GM23338 (cell line): ENCODE measurements around the gene TMEM150A. TPM values are rescaled to one million over a fixed set of nuclear protein-coding genes. Genes with fewer than 3 reads are reported as not detected.

Experiments
- ATAC-seq: fragments of 200-7000 bp; cut with Tn5 transposase; 3 replicates; pipeline ENCODE4 v1.9.1; 2020
- DNase-seq: peaks from one replicate; pipeline ENCODE4 v3.0.0-alpha.2; 2015; ENCODE audit warnings: low spot score
- H2AFZ ChIP-seq: fragments of 200-600 bp; sonication (generic); 2 replicates; pipeline ENCODE4 v1.8.0; 2016; ENCODE audit warnings: antibody characterized with exemption, mild to moderate bottlenecking, moderate library complexity
- H3F3A ChIP-seq: fragments of 200-600 bp; sonication (generic); replicated peaks from 2 replicates; pipeline ENCODE4 v1.8.0; 2017; ENCODE audit warnings: antibody characterized with exemption, mixed run types, low read depth
- H3K27ac ChIP-seq: fragments of 200-600 bp; sonication (generic); 2 replicates; pipeline ENCODE4 v1.6.1; 2016; ENCODE audit warnings: low read depth
- H3K27me3 ChIP-seq: fragments of 200-600 bp; sonication (generic); 2 replicates; pipeline ENCODE4 v1.8.0; 2016; ENCODE audit warnings: mild to moderate bottlenecking, mixed run types, moderate library complexity; ENCODE audit not compliant: insufficient read depth
- H3K36me3 ChIP-seq: fragments of 200-600 bp; sonication (generic); 2 replicates; pipeline ENCODE4 v1.8.0; 2016; ENCODE audit warnings: mild to moderate bottlenecking; ENCODE audit not compliant: insufficient read depth
- H3K4me1 ChIP-seq: fragments of 200-600 bp; sonication (generic); 2 replicates; pipeline ENCODE4 v1.8.0; 2016; ENCODE audit warnings: mild to moderate bottlenecking, moderate library complexity; ENCODE audit not compliant: insufficient read depth
- H3K4me2 ChIP-seq: fragments of 200-600 bp; sonication (generic); 2 replicates; pipeline ENCODE4 v1.7.1; 2017; ENCODE audit warnings: mixed run types
- H3K4me3 ChIP-seq: fragments of 200-600 bp; sonication (generic); 2 replicates; pipeline ENCODE4 v1.6.1; 2016; ENCODE audit warnings: mixed run types
- H3K79me2 ChIP-seq: fragments of 200-600 bp; sonication (generic); replicated peaks from 2 replicates; pipeline ENCODE4 v1.8.0; 2017; ENCODE audit warnings: mild to moderate bottlenecking; ENCODE audit not compliant: insufficient read depth
- H3K9me2 ChIP-seq: fragments of 200-600 bp; sonication (generic); 2 replicates; pipeline ENCODE4 v1.8.0; 2017; ENCODE audit not compliant: insufficient read depth
- H4K20me1 ChIP-seq: fragments of 200-600 bp; sonication (generic); replicated peaks from 2 replicates; pipeline ENCODE4 v1.8.0; 2017; ENCODE audit warnings: mild to moderate bottlenecking; ENCODE audit not compliant: insufficient read depth
- H3K27ac Mint-ChIP-seq: 2 replicates; pipeline ENCODE4 v1.8.0; 2020; ENCODE audit warnings: inconsistent platforms, mild to moderate bottlenecking, moderate library complexity, mixed read lengths
- H3K27me3 Mint-ChIP-seq: 3 replicates; pipeline ENCODE4 v1.8.0; 2022; ENCODE audit warnings: low read depth, mild to moderate bottlenecking, moderate library complexity, mixed read lengths, inconsistent platforms; ENCODE audit not compliant: insufficient read depth, poor library complexity
- H3K36me3 Mint-ChIP-seq: 3 replicates; pipeline ENCODE4 v1.8.0; 2021; ENCODE audit warnings: low read depth, mild to moderate bottlenecking, inconsistent platforms, moderate library complexity, mixed read lengths
- H3K4me1 Mint-ChIP-seq: 3 replicates; pipeline ENCODE4 v1.8.0; 2020; ENCODE audit warnings: mild to moderate bottlenecking, inconsistent platforms, mixed read lengths
- H3K4me3 Mint-ChIP-seq: 3 replicates; pipeline ENCODE4 v1.8.0; 2021; ENCODE audit warnings: moderate library complexity, mild to moderate bottlenecking, inconsistent platforms, mixed read lengths
- H3K9me3 Mint-ChIP-seq: 3 replicates; pipeline ENCODE4 v1.8.0; 2020; ENCODE audit warnings: moderate library complexity, mild to moderate bottlenecking, inconsistent platforms, mixed read lengths
- CREB1 ChIP-seq: fragments of 250-450 bp; sonication (Bioruptor Pico); IDR thresholded peaks from 2 replicates; pipeline ENCODE4 v1.5.0; 2020; ENCODE audit warnings: low read depth, mild to moderate bottlenecking, moderate library complexity
- EZH2 ChIP-seq: fragments of 200-600 bp; sonication (generic); IDR thresholded peaks from one replicate; pipeline ENCODE4 v1.8.0; 2017; ENCODE audit warnings: antibody characterized with exemption, mild to moderate bottlenecking, low read depth; ENCODE audit not compliant: unreplicated experiment
- EZH2phosphoT487 ChIP-seq: fragments of 200-600 bp; sonication (generic); IDR thresholded peaks from one replicate; pipeline ENCODE4 v1.8.1; 2018; ENCODE audit warnings: antibody characterized with exemption; ENCODE audit not compliant: unreplicated experiment
- JUNB ChIP-seq: IDR thresholded peaks from one replicate; pipeline ENCODE4 v1.6.1; 2016; ENCODE audit warnings: antibody characterized with exemption; ENCODE audit not compliant: unreplicated experiment
- NANOG ChIP-seq: IDR thresholded peaks from 2 replicates; pipeline ENCODE4 v1.6.1; 2016; ENCODE audit warnings: antibody characterized with exemption, borderline replicate concordance
- POLR2AphosphoS5 ChIP-seq: IDR thresholded peaks from 2 replicates; pipeline ENCODE4 v1.6.1; 2016; ENCODE audit warnings: antibody characterized with exemption, low read depth
- STAT1 ChIP-seq: IDR thresholded peaks from one replicate; pipeline ENCODE4 v1.6.1; 2016; ENCODE audit warnings: antibody characterized with exemption; ENCODE audit not compliant: unreplicated experiment
- ZNF114 ChIP-seq: fragments of 250-450 bp; sonication (Bioruptor Pico); IDR thresholded peaks from 2 replicates; pipeline ENCODE4 v1.5.0; 2020; ENCODE audit warnings: mild to moderate bottlenecking, moderate library complexity
- ZNF331 ChIP-seq: fragments of 250-450 bp; sonication (Bioruptor Pico); IDR thresholded peaks from 2 replicates; pipeline ENCODE4 v1.5.0; 2020; ENCODE audit warnings: low read depth, mild to moderate bottlenecking, moderate library complexity
- polyA plus RNA-seq: library from polyadenylated mRNA; unstranded; fragments of >200 nt; fragmentation: Nextera tagmentation; extraction: Ambion mirVana; gene quantifications from 2 replicates; pipeline ENCODE4 v1.2.1, GENCODE V29; 2016
- total RNA-seq: library from RNA; depleted of rRNA; stranded (reverse); fragments of >200 nt; shearing (Covaris generic); gene quantifications from 2 replicates; pipeline ENCODE4 v1.2.3, GENCODE V29; 2014
- TF ChIP-seq, protein P1 (sequence below), 2 experiments: fragments of 200-600 bp in 1 of 2; sonication (generic) in 1 of 2; conservative IDR thresholded peaks; 2 replicates each; pipeline versions ENCODE4 v1.5.1 to v1.6.1; 2016 to 2017; ENCODE audit warnings: antibody characterized with exemption in 2 of 2, low read depth in 2 of 2, mild to moderate bottlenecking in 2 of 2, moderate library complexity in 1 of 2
- TF ChIP-seq, protein P2 (sequence below): IDR thresholded peaks from 2 replicates; pipeline ENCODE4 v1.6.1; 2016; ENCODE audit warnings: antibody characterized with exemption
- TF ChIP-seq, protein P3 (sequence below): IDR thresholded peaks from one replicate; pipeline ENCODE4 v1.6.1; 2018; ENCODE audit warnings: antibody characterized with exemption; ENCODE audit not compliant: unreplicated experiment
- TF ChIP-seq, protein P4 (sequence below): fragments of 250-450 bp; sonication (Bioruptor Pico); IDR thresholded peaks from 2 replicates; pipeline ENCODE4 v1.5.0; 2020; ENCODE audit warnings: mild to moderate bottlenecking, moderate library complexity

The TMEM150A gene
- total and polyA plus RNA-seq, 2 experiments from 2014 or later: 16.4 to 27.9 TPM

DNA sequence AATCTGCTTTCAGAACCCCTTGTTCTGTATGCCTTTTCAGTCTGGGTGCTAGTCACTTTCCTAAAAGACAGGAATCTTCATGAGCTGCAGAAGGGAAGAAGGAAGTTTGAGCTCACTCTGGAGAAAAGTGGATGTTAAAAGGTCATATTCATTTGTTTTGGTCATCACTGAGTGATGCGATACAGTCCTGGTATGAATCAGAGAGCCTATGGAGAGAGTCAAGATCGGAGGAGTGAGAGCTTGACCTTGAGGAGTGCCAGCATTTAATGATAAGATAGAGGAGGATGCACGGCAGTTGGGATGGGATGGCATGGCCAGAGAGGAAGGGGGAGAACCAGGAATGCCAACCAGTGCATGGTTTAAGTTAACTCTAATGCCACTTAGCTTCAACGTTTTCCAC is 33.1 kb upstream of the TMEM150A start:
- no peaks in the 10 kb centered on the region for H3K9me2 ChIP-seq
- no peak overlapping the region for H3K4me2 ChIP-seq
- Mint-ChIP-seq H3K9me3 (no peaks in the 10 kb centered on the region), H3K4me1 (no peaks in the 10 kb centered on the region), H3K4me3 (no peak overlapping the region), H3K27ac (no peak overlapping the region), H3K36me3 (peaks cover 91% of the 10 kb centered on the region), H3K27me3 (no peaks in the 10 kb centered on the region)
- no peaks in the 10 kb centered on the region for H3K4me1 ChIP-seq
- peaks cover 69% of the 10 kb centered on the region for H3K36me3 ChIP-seq
- H3F3A ChIP-seq: peaks cover 11% of the 10 kb centered on the region
- DNase-seq (no peak), ATAC-seq (no peak)
- TF ChIP-seq STAT1: no peak
- no peak for TF ChIP-seq POLR2AphosphoS5
- TF ChIP-seq EZH2: no peak
- no peak for TF ChIP-seq NANOG
- TF ChIP-seq, protein P1, sequence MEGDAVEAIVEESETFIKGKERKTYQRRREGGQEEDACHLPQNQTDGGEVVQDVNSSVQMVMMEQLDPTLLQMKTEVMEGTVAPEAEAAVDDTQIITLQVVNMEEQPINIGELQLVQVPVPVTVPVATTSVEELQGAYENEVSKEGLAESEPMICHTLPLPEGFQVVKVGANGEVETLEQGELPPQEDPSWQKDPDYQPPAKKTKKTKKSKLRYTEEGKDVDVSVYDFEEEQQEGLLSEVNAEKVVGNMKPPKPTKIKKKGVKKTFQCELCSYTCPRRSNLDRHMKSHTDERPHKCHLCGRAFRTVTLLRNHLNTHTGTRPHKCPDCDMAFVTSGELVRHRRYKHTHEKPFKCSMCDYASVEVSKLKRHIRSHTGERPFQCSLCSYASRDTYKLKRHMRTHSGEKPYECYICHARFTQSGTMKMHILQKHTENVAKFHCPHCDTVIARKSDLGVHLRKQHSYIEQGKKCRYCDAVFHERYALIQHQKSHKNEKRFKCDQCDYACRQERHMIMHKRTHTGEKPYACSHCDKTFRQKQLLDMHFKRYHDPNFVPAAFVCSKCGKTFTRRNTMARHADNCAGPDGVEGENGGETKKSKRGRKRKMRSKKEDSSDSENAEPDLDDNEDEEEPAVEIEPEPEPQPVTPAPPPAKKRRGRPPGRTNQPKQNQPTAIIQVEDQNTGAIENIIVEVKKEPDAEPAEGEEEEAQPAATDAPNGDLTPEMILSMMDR (conservative IDR thresholded peaks at IDR 0.05; ENCODE audit: low read depth in 2 of 2): no peak
- TF ChIP-seq, protein P2, sequence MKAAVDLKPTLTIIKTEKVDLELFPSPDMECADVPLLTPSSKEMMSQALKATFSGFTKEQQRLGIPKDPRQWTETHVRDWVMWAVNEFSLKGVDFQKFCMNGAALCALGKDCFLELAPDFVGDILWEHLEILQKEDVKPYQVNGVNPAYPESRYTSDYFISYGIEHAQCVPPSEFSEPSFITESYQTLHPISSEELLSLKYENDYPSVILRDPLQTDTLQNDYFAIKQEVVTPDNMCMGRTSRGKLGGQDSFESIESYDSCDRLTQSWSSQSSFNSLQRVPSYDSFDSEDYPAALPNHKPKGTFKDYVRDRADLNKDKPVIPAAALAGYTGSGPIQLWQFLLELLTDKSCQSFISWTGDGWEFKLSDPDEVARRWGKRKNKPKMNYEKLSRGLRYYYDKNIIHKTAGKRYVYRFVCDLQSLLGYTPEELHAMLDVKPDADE: no peak
- TF ChIP-seq ZNF331 (CRISPR knock-in tag): no peak
- TF ChIP-seq, protein P3, sequence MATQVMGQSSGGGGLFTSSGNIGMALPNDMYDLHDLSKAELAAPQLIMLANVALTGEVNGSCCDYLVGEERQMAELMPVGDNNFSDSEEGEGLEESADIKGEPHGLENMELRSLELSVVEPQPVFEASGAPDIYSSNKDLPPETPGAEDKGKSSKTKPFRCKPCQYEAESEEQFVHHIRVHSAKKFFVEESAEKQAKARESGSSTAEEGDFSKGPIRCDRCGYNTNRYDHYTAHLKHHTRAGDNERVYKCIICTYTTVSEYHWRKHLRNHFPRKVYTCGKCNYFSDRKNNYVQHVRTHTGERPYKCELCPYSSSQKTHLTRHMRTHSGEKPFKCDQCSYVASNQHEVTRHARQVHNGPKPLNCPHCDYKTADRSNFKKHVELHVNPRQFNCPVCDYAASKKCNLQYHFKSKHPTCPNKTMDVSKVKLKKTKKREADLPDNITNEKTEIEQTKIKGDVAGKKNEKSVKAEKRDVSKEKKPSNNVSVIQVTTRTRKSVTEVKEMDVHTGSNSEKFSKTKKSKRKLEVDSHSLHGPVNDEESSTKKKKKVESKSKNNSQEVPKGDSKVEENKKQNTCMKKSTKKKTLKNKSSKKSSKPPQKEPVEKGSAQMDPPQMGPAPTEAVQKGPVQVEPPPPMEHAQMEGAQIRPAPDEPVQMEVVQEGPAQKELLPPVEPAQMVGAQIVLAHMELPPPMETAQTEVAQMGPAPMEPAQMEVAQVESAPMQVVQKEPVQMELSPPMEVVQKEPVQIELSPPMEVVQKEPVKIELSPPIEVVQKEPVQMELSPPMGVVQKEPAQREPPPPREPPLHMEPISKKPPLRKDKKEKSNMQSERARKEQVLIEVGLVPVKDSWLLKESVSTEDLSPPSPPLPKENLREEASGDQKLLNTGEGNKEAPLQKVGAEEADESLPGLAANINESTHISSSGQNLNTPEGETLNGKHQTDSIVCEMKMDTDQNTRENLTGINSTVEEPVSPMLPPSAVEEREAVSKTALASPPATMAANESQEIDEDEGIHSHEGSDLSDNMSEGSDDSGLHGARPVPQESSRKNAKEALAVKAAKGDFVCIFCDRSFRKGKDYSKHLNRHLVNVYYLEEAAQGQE: no peak
- TF ChIP-seq ZNF114 (CRISPR knock-in tag): no peak
- TF ChIP-seq, protein P4, sequence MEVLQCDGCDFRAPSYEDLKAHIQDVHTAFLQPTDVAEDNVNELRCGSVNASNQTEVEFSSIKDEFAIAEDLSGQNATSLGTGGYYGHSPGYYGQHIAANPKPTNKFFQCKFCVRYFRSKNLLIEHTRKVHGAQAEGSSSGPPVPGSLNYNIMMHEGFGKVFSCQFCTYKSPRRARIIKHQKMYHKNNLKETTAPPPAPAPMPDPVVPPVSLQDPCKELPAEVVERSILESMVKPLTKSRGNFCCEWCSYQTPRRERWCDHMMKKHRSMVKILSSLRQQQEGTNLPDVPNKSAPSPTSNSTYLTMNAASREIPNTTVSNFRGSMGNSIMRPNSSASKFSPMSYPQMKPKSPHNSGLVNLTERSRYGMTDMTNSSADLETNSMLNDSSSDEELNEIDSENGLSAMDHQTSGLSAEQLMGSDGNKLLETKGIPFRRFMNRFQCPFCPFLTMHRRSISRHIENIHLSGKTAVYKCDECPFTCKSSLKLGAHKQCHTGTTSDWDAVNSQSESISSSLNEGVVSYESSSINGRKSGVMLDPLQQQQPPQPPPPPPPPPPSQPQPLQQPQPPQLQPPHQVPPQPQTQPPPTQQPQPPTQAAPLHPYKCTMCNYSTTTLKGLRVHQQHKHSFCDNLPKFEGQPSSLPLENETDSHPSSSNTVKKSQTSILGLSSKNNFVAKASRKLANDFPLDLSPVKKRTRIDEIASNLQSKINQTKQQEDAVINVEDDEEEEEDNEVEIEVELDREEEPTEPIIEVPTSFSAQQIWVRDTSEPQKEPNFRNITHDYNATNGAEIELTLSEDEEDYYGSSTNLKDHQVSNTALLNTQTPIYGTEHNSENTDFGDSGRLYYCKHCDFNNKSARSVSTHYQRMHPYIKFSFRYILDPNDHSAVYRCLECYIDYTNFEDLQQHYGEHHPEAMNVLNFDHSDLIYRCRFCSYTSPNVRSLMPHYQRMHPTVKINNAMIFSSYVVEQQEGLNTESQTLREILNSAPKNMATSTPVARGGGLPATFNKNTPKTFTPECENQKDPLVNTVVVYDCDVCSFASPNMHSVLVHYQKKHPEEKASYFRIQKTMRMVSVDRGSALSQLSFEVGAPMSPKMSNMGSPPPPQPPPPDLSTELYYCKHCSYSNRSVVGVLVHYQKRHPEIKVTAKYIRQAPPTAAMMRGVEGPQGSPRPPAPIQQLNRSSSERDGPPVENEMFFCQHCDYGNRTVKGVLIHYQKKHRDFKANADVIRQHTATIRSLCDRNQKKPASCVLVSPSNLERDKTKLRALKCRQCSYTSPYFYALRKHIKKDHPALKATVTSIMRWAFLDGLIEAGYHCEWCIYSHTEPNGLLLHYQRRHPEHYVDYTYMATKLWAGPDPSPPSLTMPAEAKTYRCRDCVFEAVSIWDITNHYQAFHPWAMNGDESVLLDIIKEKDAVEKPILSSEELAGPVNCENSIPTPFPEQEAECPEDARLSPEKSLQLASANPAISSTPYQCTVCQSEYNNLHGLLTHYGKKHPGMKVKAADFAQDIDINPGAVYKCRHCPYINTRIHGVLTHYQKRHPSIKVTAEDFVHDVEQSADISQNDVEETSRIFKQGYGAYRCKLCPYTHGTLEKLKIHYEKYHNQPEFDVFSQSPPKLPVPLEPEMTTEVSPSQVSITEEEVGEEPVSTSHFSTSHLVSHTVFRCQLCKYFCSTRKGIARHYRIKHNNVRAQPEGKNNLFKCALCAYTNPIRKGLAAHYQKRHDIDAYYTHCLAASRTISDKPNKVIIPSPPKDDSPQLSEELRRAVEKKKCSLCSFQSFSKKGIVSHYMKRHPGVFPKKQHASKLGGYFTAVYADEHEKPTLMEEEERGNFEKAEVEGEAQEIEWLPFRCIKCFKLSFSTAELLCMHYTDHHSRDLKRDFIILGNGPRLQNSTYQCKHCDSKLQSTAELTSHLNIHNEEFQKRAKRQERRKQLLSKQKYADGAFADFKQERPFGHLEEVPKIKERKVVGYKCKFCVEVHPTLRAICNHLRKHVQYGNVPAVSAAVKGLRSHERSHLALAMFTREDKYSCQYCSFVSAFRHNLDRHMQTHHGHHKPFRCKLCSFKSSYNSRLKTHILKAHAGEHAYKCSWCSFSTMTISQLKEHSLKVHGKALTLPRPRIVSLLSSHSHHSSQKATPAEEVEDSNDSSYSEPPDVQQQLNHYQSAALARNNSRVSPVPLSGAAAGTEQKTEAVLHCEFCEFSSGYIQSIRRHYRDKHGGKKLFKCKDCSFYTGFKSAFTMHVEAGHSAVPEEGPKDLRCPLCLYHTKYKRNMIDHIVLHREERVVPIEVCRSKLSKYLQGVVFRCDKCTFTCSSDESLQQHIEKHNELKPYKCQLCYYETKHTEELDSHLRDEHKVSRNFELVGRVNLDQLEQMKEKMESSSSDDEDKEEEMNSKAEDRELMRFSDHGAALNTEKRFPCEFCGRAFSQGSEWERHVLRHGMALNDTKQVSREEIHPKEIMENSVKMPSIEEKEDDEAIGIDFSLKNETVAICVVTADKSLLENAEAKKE (CRISPR knock-in tag): no peak
- TF ChIP-seq EZH2phosphoT487: no peak
- no peak for TF ChIP-seq JUNB
- no peak for TF ChIP-seq CREB1
- H3K4me3 ChIP-seq: no peak overlapping the region
- 0 out of 2 replicates have a peak, but pooled peaks cover 2% of the 10 kb centered on the region for H3K79me2 ChIP-seq
- H3K27ac ChIP-seq: no peak overlapping the region
- no peak overlapping the region for H2AFZ ChIP-seq
- peaks cover 22% of the 10 kb centered on the region for H4K20me1 ChIP-seq
- no peaks in the 10 kb centered on the region for H3K27me3 ChIP-seq
